Gastroesophageal sphincter (tissue), 2 donors: ENCODE data around the gene DLAT.

Experiments used
- EP300 ChIP-seq: sonication (generic); formaldehyde crosslinking; IDR thresholded peaks from one replicate; pipeline ENCODE4 v1.6.1; 2017; ENCODE audit warnings: antibody characterized with exemption, mild to moderate bottlenecking
- POLR2A ChIP-seq, 2 donors: fragments of 450-650 bp; IDR thresholded peaks; one replicate each; pipeline ENCODE4 v1.6.1; 2017; ENCODE audit warnings: antibody characterized with exemption in 2 of 2, mild to moderate bottlenecking in 2 of 2, moderate library complexity in 1 of 2

DNA sequence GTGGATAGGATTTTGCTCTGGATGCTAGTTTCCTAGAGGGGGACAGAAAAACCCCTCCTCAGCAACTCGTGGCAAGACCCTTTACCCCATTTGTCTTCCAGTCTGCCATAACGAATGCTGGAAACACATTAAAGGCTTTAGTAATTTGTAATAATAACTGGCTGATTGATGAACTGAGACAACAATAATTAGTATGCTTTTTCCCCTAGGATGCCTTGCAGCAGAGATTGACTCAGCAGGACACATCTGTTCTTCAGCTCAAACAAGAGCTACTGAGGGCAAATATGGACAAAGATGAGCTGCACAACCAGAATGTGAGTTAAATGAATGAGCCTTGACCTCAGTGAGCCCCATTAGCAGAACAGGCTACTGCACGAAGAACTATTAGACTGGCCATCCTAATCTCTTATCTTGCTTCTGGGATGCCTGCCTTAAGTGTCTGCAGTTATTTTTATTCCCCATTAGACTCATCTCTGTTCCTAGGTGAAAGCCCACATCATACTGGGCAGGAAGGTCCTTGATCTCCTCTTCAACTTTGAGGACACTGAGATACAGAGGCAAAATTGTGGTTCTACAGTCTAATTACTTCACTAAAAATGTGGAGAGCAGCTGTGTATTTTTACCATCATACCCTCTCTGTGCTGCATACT lies 32.9 kb upstream of the DLAT start:
- TF ChIP-seq POLR2A (IDR thresholded peaks at IDR 0.05), result no peak
- TF ChIP-seq EP300, result no peak
